Upper lobe of left lung (tissue), 4 donors: Measurements from ENCODE around the gene SIM1.

Experiments
- CTCF ChIP-seq, 6 experiments: fragments of 450-650 bp in 4 of 6; fragments of 200-600 bp in 2 of 6; sonication (generic) in 2 of 6; IDR thresholded peaks; one replicate each; pipeline ENCODE4 v1.5.1; 2016 to 2019; ENCODE audit warnings: antibody characterized with exemption in 6 of 6
- EP300 ChIP-seq, 4 donors: sonication (generic); formaldehyde crosslinking; IDR thresholded peaks; one replicate each; pipeline ENCODE4 v1.5.1; 2017; ENCODE audit warnings: antibody characterized with exemption in 4 of 4, control low read depth in 2 of 4
- POLR2A ChIP-seq, 4 donors: fragments of 450-650 bp; IDR thresholded peaks; one replicate each; pipeline ENCODE4 v1.5.1; 2016 to 2017; ENCODE audit warnings: antibody characterized with exemption in 4 of 4, mild to moderate bottlenecking in 2 of 4
- POLR2AphosphoS5 ChIP-seq, 2 donors: sonication (generic); formaldehyde crosslinking; IDR thresholded peaks; one replicate each; pipeline ENCODE4 v1.5.1; 2017; ENCODE audit warnings: antibody characterized with exemption in 2 of 2

- TF ChIP-seq CTCF (IDR thresholded peaks at IDR 0.05) (no peak), EP300 (IDR thresholded peaks at IDR 0.05) (no peak), POLR2A (IDR thresholded peaks at IDR 0.05) (no peak), POLR2AphosphoS5 (IDR thresholded peaks at IDR 0.05) (no peak)
These were observed 32.6 kb downstream of the SIM1 start for GRCh38 chr6:100432136-100432535.
